OCI-LY1 (cell line): Measurements from ENCODE around the gene ERCC5.

Experiments used
- H2AFZ ChIP-seq: fragments of 200-600 bp; sonication (generic), shearing (Covaris generic); 2 replicates; pipeline ENCODE4 v1.6.0; 2014; ENCODE audit warnings: antibody characterized with exemption, mild to moderate bottlenecking, low read length
- H3F3A ChIP-seq: fragments of 200-600 bp; sonication (generic), shearing (Covaris generic); 2 replicates; pipeline ENCODE4 v1.6.0; 2014; ENCODE audit warnings: mild to moderate bottlenecking, antibody characterized with exemption, low read length, moderate library complexity; ENCODE audit not compliant: insufficient read depth
- H3K27ac ChIP-seq: fragments of 200-600 bp; sonication (generic); 2 replicates; pipeline ENCODE4 v1.5.1; 2014; ENCODE audit warnings: low read length, mixed run types, mild to moderate bottlenecking, low read depth; ENCODE audit not compliant: poor library complexity, severe bottlenecking
- H3K27me3 ChIP-seq: fragments of 200-600 bp; sonication (generic); 2 replicates; pipeline ENCODE4 v1.6.0; 2014; ENCODE audit warnings: antibody characterized with exemption, mild to moderate bottlenecking, low read length, moderate library complexity; ENCODE audit not compliant: insufficient read depth
- H3K36me3 ChIP-seq: fragments of 200-600 bp; sonication (generic); 2 replicates; pipeline ENCODE4 v1.6.1; 2014; ENCODE audit warnings: mild to moderate bottlenecking, antibody characterized with exemption, low read length, moderate library complexity, mixed read lengths; ENCODE audit not compliant: insufficient read depth
- H3K4me1 ChIP-seq: fragments of 200-600 bp; sonication (generic); 2 replicates; pipeline ENCODE4 v1.5.1; 2014; ENCODE audit warnings: mild to moderate bottlenecking, low read length, moderate library complexity; ENCODE audit not compliant: insufficient read depth, severe bottlenecking
- H3K4me2 ChIP-seq: fragments of 200-600 bp; sonication (generic), shearing (Covaris generic); 2 replicates; pipeline ENCODE4 v1.6.1; 2014; ENCODE audit warnings: low read length
- H3K4me3 ChIP-seq: fragments of 200-600 bp; sonication (generic); 2 replicates; pipeline ENCODE4 v1.5.1; 2014; ENCODE audit warnings: low read length, low read depth, mild to moderate bottlenecking, mixed read lengths; ENCODE audit not compliant: poor library complexity, severe bottlenecking
- H3K79me2 ChIP-seq: fragments of 200-600 bp; shearing (Covaris generic); 2 replicates; pipeline ENCODE4 v1.6.1; 2016; ENCODE audit warnings: mixed run types, low read length, mixed read lengths; ENCODE audit not compliant: insufficient read depth
- H3K9ac ChIP-seq: fragments of 200-600 bp; sonication (generic), shearing (Covaris generic); 2 replicates; pipeline ENCODE4 v1.6.1; 2014; ENCODE audit warnings: mild to moderate bottlenecking, low read length, mixed read lengths
- H3K9me2 ChIP-seq: fragments of 200-600 bp; sonication (generic), shearing (Covaris generic); 2 replicates; pipeline ENCODE4 v1.6.1; 2014; ENCODE audit warnings: low read depth, mild to moderate bottlenecking, low read length, mixed read lengths
- H3K9me3 ChIP-seq: fragments of 200-600 bp; shearing (Covaris generic); 2 replicates; pipeline ENCODE4 v1.6.1; 2014; ENCODE audit warnings: low read length, mixed read lengths
- H4K20me1 ChIP-seq: fragments of 200-600 bp; sonication (generic), shearing (Covaris generic); 2 replicates; pipeline ENCODE4 v1.6.0; 2016; ENCODE audit warnings: mild to moderate bottlenecking, low read length; ENCODE audit not compliant: insufficient read depth
- EZH2 ChIP-seq: fragments of 200-600 bp; sonication (generic), shearing (Covaris generic); IDR thresholded peaks from 2 replicates; pipeline ENCODE4 v1.8.0; 2017; ENCODE audit warnings: borderline replicate concordance, mixed run types, mild to moderate bottlenecking, antibody characterized with exemption, low read length, moderate library complexity, mixed read lengths
- TF ChIP-seq, protein P1 (sequence below): fragments of 200-600 bp; sonication (generic), shearing (Covaris generic); IDR thresholded peaks from 2 replicates; pipeline ENCODE4 v1.5.1; 2017; ENCODE audit warnings: mild to moderate bottlenecking, antibody characterized with exemption, low read length, moderate library complexity, mixed read lengths

The ERCC5 gene

DNA sequence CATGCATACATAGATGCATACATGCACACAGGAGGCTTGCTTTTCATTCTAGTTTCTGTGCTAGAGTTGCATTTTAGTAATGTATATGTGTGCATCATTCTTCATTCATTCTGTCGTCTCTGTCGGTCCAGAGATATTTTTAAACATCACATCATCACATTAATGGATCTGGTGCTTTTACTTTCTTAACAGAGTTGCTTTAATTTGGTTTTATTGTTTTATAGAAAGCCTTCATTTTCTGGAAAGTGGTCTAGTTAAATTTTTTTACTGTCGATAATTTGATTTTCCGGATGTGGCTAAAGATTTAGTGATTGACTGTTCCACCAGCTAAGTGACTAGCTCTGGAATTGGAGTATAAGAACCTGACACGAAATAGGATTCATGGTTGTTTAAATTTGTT is 30.0 kb upstream of the ERCC5 start:
- H3K4me3 ChIP-seq: no peak overlapping the region
- no peak overlapping the region for H3K27ac ChIP-seq
- H4K20me1 ChIP-seq: no peaks in the 10 kb centered on the region
- no peaks in the 10 kb centered on the region; the same call in 1 of the 2 replicates for H3K27me3 ChIP-seq
- no peaks in the 10 kb centered on the region for H3K79me2 ChIP-seq
- H3K9me3 ChIP-seq: no peaks in the 10 kb centered on the region
- no peaks in the 10 kb centered on the region for H3K9me2 ChIP-seq
- H3K9ac ChIP-seq: no peak overlapping the region
- H3K36me3 ChIP-seq: no peaks in the 10 kb centered on the region
- no peak overlapping the region for H3K4me2 ChIP-seq
- no peak for TF ChIP-seq EZH2
- TF ChIP-seq, protein P1, sequence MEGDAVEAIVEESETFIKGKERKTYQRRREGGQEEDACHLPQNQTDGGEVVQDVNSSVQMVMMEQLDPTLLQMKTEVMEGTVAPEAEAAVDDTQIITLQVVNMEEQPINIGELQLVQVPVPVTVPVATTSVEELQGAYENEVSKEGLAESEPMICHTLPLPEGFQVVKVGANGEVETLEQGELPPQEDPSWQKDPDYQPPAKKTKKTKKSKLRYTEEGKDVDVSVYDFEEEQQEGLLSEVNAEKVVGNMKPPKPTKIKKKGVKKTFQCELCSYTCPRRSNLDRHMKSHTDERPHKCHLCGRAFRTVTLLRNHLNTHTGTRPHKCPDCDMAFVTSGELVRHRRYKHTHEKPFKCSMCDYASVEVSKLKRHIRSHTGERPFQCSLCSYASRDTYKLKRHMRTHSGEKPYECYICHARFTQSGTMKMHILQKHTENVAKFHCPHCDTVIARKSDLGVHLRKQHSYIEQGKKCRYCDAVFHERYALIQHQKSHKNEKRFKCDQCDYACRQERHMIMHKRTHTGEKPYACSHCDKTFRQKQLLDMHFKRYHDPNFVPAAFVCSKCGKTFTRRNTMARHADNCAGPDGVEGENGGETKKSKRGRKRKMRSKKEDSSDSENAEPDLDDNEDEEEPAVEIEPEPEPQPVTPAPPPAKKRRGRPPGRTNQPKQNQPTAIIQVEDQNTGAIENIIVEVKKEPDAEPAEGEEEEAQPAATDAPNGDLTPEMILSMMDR: no peak
- no peaks in the 10 kb centered on the region for H3F3A ChIP-seq
- H3K4me1 ChIP-seq: no peaks in the 10 kb centered on the region
- H2AFZ ChIP-seq: no peak overlapping the region

DNA sequence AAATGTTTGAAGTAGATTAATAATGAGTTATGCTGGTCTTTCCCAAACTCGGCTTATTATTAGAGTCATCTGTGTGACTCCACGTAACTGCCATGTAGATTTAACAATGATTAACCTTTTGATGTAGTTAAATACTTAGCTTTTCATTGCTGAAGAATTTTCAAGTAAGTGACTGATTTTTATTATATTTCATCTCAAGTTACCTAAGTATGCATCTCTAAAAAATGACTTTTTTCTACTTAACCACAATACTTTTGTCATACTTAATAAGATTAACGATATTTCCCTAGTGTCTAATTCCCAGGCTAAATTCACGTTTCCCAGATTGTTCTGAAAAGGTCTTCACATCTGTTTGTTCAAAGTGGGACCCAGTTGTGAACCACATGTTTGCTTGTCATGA is 29.1 kb upstream of the ERCC5 start:
- H3K4me2 ChIP-seq: no peak overlapping the region
- no peaks in the 10 kb centered on the region for H3K27me3 ChIP-seq
- H4K20me1 ChIP-seq: no peaks in the 10 kb centered on the region
- H3K9ac ChIP-seq: no peak overlapping the region
- H3F3A ChIP-seq: no peaks in the 10 kb centered on the region
- no peaks in the 10 kb centered on the region for H3K4me1 ChIP-seq
- H3K79me2 ChIP-seq: no peaks in the 10 kb centered on the region
- H3K4me3 ChIP-seq: no peak overlapping the region
- TF ChIP-seq, protein P1: no peak
- no peak for TF ChIP-seq EZH2
- H3K9me2 ChIP-seq: no peaks in the 10 kb centered on the region
- H3K36me3 ChIP-seq: no peaks in the 10 kb centered on the region
- H2AFZ ChIP-seq: no peak overlapping the region
- no peaks in the 10 kb centered on the region for H3K9me3 ChIP-seq
- no peak overlapping the region for H3K27ac ChIP-seq

DNA sequence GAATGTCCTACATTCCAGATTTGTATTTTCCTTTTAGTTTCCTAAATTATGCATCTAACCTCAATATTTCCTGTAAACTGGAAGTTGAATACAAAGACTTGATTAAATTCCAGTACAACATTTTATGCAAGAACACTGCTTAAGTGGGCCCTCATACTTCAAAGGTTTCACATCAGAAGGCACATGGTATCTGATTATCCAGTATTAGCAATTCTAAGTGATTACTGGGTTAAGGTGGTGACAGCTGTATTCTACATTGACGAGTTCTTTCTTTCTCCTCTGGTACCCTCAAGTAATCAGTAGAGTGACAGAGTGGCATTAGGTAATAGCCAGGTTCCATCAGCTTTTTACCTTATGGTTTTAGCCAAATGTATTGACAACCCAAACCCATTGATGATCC is 28.6 kb upstream of the ERCC5 start:
- H3K9me3 ChIP-seq: no peaks in the 10 kb centered on the region
- no peak overlapping the region for H3K27ac ChIP-seq
- no peak overlapping the region for H3K4me2 ChIP-seq
- H3K36me3 ChIP-seq: no peaks in the 10 kb centered on the region
- no peak overlapping the region for H2AFZ ChIP-seq
- H3K27me3 ChIP-seq: no peaks in the 10 kb centered on the region
- no peak overlapping the region for H3K4me3 ChIP-seq
- H4K20me1 ChIP-seq: no peaks in the 10 kb centered on the region
- no peak overlapping the region for H3K9ac ChIP-seq
- H3F3A ChIP-seq: no peaks in the 10 kb centered on the region
- H3K4me1 ChIP-seq: no peaks in the 10 kb centered on the region
- no peaks in the 10 kb centered on the region for H3K9me2 ChIP-seq
- no peak for TF ChIP-seq EZH2
- TF ChIP-seq, protein P1: no peak
- no peaks in the 10 kb centered on the region for H3K79me2 ChIP-seq
